ENCODE results near the gene PNMA8C. TPM values are rescaled to one million over a fixed set of nuclear protein-coding genes. Genes with fewer than 3 reads are reported as not detected.

The PNMA8C gene
- total RNA-seq, 2 experiments from 2014 or later: not detected

DNA sequence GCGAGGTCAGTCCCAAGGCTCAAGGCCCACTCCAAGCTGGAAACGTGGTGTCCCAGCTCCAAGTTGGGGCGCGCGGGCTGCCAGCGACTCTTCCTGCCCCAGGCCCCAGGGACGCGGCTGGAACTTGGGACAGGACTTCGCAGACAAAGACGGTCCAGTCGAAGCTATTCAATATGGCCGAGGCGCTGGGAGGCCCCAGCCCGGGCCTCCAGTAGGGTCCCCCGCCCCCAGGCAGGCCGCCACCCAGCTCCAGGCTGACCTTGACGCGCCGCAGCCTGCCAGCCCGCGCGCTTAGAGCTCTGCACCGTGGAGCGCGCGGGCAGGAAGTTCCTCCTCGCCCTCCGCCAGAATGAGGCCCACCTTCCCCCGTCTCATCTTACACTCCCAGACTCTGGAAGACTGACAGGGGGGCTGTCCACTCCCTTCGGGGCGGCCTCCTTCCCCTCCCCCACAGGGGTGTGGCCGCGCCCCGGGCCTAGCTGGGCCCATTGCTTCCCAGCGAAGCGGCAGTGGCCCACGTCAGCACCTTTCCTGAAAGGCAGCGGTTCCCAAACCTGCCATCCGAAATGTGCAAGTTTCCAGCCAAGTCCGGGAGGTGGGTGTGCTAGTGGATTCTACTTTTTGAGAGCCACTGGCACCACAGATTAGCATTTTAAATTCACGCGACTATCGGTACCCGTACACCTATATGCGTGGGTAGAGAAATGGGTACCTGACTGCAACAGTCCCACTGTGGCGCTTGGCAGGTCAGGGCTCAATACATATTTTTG is 15.3 kb downstream of the PNMA8C start, which contains the start of gene CCDC8:
TSS of gene CCDC8 (minus strand) at position 303 of the 770 bp plus-strand sequence. CDS start 754 bp downstream, outside the sequence.
- Mint-ChIP-seq H3K4me1 (peaks cover 6% of the 10 kb centered on the region), H3K9me3 (no peaks in the 10 kb centered on the region), H3K36me3 (ENCODE audit: low read depth) (no peaks in the 10 kb centered on the region), H3K27ac (no peak within 1 kb of the TSS), H3K27me3 (peaks cover 61% of the 10 kb centered on the region), H3K4me3 (no peak within 1 kb of the TSS)
- no peak for DNase-seq
- CTCF ChIA-PET: no interaction called here
- POLR2A ChIA-PET: no interaction called here

- Mint-ChIP-seq H3K27ac (no peak overlapping the region), H3K36me3 (ENCODE audit: low read depth) (no peaks in the 10 kb centered on the region), H3K4me1 (peaks cover 8% of the 10 kb centered on the region), H3K27me3 (peaks cover 65% of the 10 kb centered on the region), H3K4me3 (no peak overlapping the region), H3K9me3 (no peaks in the 10 kb centered on the region)
- no peak for DNase-seq
- ChIA-PET CTCF (no interaction called here), POLR2A (no interaction called here)
Measured at GRCh38 chr19:46412650-46413261, 16.0 kb downstream of the PNMA8C start.

GRCh38 chr19:46411925-46412649 is 16.6 kb downstream of the PNMA8C start:
- Mint-ChIP-seq H3K27ac (no peak overlapping the region), H3K4me3 (no peak overlapping the region), H3K36me3 (ENCODE audit: low read depth) (no peaks in the 10 kb centered on the region), H3K4me1 (peaks cover 8% of the 10 kb centered on the region), H3K27me3 (peaks cover 69% of the 10 kb centered on the region), H3K9me3 (no peaks in the 10 kb centered on the region)
- CTCF ChIA-PET: no interaction called here
- POLR2A ChIA-PET: no interaction called here
- DNase-seq: no peak

DNA sequence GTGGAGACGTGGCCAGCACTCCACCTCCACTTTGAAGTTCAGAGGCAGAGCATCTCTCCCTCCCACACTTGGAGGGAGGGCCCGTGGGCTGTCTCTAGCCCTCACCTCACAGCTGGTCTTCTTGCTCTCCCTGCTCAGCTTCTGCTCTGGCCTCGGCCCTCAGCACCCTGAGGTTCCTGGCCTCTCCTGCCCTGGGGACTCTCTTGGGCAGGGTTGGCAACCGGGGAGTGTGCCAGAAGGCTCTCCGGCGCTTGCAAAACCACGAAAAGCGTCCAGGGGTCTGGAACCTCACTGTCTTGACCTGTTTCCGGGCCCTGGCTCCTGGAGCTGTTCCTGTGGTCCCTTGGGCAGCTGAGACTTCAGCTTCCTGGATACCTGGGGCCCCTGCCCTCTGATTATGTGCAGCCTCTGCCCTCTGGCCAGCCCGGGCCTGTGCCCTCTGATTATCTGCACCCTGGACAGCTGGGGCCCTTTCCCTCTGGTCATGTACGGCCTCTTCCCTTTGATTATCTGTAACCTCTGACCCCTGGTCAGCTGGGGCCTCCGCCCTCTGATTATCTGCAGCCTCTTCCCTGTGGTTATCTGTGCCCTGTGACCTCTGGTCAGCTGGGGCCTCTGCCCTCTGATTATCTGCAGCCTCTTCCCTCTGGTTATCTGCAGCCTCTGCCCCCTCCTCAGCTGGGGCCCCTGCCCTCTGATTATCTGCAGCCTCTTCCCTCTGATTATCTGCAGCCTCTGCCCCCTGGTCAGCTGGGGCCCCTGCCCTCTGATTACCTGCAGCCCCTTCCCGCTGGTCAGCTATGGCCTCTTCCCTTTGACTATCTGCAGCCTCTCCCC is 17.4 kb downstream of the PNMA8C start:
- Mint-ChIP-seq H3K9me3 (no peaks in the 10 kb centered on the region), H3K4me3 (no peak overlapping the region), H3K36me3 (ENCODE audit: low read depth) (no peaks in the 10 kb centered on the region), H3K27me3 (peaks cover 72% of the 10 kb centered on the region), H3K27ac (no peak overlapping the region), H3K4me1 (peaks cover 5% of the 10 kb centered on the region)
- POLR2A ChIA-PET: no interaction called here
- CTCF ChIA-PET: no interaction called here
- DNase-seq: no peak

DNA sequence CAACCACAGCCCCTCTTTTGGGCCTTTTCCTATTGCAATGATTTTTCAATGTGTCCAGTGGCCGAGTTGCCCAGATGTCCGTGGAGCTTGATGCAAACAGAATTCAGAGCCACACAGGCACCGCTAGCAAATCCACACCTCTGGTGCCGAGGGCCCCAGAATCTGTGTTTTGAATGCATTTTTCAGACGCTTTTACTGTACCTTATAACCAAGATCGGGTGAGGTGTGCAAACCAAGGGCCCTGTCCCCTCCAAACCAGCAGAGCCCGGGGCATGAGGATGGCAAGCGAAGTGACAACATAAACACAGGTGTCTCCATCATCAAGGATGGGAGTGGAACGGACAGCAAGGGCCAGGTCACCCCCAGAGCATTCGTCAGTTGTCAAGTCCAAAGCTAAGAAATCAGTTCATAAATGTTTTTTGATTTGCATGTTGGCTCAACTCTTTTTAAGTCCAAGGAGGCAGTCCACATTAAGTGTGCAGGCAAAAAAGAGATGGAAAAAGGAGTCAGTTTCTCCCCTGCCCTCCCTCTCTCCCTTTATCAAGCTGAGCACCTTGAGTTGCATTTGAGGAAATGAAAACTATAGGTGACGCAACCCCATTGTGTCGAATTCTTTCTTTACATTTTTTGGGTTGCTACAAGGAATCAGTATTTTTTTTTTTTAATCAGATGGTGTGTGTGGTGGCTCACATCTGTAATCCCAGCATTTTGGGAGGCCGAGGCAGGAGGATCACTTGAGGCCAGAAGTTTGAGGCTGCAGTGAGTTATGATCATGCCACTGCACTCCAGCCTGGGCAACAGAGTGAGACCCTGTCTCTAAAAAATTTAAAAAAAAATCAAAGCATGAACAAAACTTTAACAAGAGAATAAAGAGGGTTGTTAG is 18.3 kb downstream of the PNMA8C start:
- CTCF ChIA-PET: no interaction called here
- Mint-ChIP-seq H3K27me3 (peaks cover 70% of the 10 kb centered on the region), H3K36me3 (ENCODE audit: low read depth) (no peaks in the 10 kb centered on the region), H3K4me3 (no peak overlapping the region), H3K4me1 (peaks cover 3% of the 10 kb centered on the region), H3K27ac (no peak overlapping the region), H3K9me3 (no peaks in the 10 kb centered on the region)
- POLR2A ChIA-PET: no interaction called here
- DNase-seq: no peak

DNA sequence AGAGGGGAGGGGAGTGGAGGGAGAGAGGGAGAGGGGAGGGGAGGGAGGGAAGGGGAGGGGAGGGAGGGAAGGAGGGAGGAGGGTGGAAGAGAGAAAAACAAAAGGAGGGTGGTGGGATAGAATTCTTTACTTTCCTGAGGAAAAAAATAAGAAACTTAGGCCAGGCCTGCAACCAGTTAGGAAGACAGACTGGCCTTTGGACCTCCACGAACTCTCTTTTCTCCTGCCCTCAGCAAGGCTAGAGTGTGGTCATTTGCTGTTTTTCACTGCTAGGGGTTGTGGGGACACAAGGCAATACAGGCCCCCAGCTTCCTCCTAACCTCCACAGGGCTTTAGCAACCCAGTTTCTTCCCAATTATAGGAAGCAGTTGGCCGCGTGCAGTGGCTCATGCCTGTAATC is 19.5 kb downstream of the PNMA8C start:
- Mint-ChIP-seq H3K27me3 (peaks cover 72% of the 10 kb centered on the region), H3K27ac (no peak overlapping the region), H3K9me3 (no peaks in the 10 kb centered on the region), H3K4me1 (peaks cover 9% of the 10 kb centered on the region), H3K36me3 (ENCODE audit: low read depth) (no peaks in the 10 kb centered on the region), H3K4me3 (no peak overlapping the region)
- ChIA-PET POLR2A (no interaction called here), CTCF (no interaction called here)
- no peak for DNase-seq

- peaks cover 72% of the 10 kb centered on the region for H3K27me3 Mint-ChIP-seq
- POLR2A ChIA-PET: no interaction called here
- no peak for DNase-seq
- H3K4me3 Mint-ChIP-seq: no peak overlapping the region
- no peaks in the 10 kb centered on the region for H3K9me3 Mint-ChIP-seq
- H3K27ac Mint-ChIP-seq: no peak overlapping the region
- H3K4me1 Mint-ChIP-seq: peaks cover 11% of the 10 kb centered on the region
- no peaks in the 10 kb centered on the region for H3K36me3 Mint-ChIP-seq (ENCODE audit: low read depth)
- CTCF ChIA-PET: no interaction called here
Measured at GRCh38 chr19:46408664-46409039, 20.1 kb downstream of the PNMA8C start.

DNA sequence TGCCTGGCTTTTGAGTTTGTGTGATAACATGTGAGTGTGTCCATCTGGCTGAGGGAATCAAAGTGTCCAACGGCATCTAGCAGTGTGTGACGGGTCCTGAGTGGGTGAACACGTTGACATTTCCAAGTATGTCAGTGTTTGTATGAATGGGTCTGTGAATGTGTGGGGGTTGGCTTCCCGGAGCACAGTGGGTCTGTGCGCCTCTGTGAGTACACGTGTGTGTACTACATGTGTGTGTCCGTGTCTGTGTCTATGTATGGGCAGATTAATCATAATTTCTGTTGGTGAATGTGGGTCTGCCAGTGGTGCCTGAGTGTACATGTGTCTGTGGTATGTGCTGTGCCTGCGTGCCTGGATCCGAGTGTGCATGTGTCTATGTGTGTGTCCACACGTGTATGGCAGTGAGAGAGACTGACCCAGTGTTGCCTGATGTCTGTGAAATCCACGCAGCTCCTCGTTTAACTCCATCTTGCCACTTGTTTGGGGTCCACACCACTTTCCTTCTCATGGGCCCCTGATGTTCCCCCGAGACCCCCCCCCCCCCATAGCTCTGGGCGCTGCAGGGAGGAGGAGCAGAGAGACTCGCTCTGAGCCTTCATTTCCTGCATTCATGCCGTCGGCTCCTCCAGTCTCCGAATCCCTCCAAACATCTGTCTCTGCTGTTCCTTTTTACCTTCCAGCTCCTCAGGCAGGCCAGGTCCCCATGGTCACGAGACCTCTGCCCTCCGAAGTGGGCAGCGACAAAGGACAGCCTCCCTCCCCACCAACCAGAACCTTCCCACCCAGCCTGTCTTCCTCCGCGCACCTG is 20.7 kb downstream of the PNMA8C start:
- Mint-ChIP-seq H3K27me3 (peaks cover 71% of the 10 kb centered on the region), H3K27ac (no peak overlapping the region), H3K4me3 (no peak overlapping the region), H3K9me3 (no peaks in the 10 kb centered on the region), H3K4me1 (peaks cover 11% of the 10 kb centered on the region), H3K36me3 (ENCODE audit: low read depth) (no peaks in the 10 kb centered on the region)
- DNase-seq: no peak
- ChIA-PET CTCF (no interaction called here), POLR2A (no interaction called here)

GRCh38 chr19:46406976-46407375 is 21.8 kb downstream of the PNMA8C start:
- ChIA-PET CTCF (no interaction called here), POLR2A (no interaction called here)
- no peak for DNase-seq
- H3K4me1 Mint-ChIP-seq: peaks cover 11% of the 10 kb centered on the region
- H3K4me3 Mint-ChIP-seq: no peak overlapping the region
- peaks cover 66% of the 10 kb centered on the region for H3K27me3 Mint-ChIP-seq
- H3K27ac Mint-ChIP-seq: no peak overlapping the region
- no peaks in the 10 kb centered on the region for H3K9me3 Mint-ChIP-seq
- no peaks in the 10 kb centered on the region for H3K36me3 Mint-ChIP-seq (ENCODE audit: low read depth)

DNA sequence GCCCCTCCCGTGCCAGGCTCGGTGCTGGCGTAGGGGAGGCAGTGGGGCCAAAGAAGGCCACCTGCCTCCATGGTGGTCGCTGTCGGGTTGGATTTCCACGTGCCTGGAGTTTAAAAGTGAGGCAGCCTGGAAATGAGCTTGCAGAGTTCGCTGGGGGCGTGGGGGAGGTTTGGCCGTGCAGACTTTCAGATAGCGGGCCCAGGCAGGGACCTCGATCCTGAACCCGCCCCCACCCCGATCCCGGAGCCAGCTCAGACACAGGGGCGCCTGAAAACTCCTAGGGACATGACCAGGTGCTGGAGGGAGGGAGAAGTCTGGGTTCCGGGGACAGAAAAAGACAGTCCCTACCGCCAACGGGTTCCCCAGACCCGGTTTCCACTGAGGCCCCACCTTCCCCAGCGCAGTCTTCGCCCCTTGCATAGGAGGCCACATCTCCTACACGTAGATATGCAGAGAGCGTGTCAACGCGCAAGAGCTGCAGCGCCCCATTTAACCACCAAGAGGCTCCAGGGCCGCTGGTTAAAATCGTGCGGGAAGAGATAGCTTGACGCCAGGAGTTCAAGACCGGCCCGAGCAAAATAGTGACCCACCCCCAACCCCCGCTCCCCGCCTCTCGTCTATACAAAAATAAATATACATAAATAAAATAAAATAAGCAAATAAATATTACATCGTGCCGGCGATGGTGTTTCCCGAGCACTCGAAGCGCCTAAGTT is 23.8 kb downstream of the PNMA8C start:
- no peak overlapping the region for H3K4me3 Mint-ChIP-seq
- ChIA-PET POLR2A (no interaction called here), CTCF (interaction anchor here (1.2 to 1.8 kb wide), 2 partner anchors 9 to 136 kb away, joined by 3 to 6 read pairs; no protein-coding TSS in a partner anchor)
- peaks cover 11% of the 10 kb centered on the region for H3K4me1 Mint-ChIP-seq
- no peak for DNase-seq
- H3K36me3 Mint-ChIP-seq (ENCODE audit: low read depth): no peaks in the 10 kb centered on the region
- no peak overlapping the region for H3K27ac Mint-ChIP-seq
- no peaks in the 10 kb centered on the region for H3K9me3 Mint-ChIP-seq
- H3K27me3 Mint-ChIP-seq: peaks cover 57% of the 10 kb centered on the region

GRCh38 chr19:46404055-46404752 is 24.5 kb downstream of the PNMA8C start:
- ChIA-PET POLR2A (interaction anchor here (0.8 kb wide), 1 partner anchor 73 kb away, joined by 3 read pairs; no protein-coding TSS in a partner anchor), CTCF (no interaction called here)
- Mint-ChIP-seq H3K4me3 (no peak overlapping the region), H3K27ac (no peak overlapping the region), H3K9me3 (no peaks in the 10 kb centered on the region), H3K27me3 (peaks cover 61% of the 10 kb centered on the region), H3K36me3 (ENCODE audit: low read depth) (no peaks in the 10 kb centered on the region), H3K4me1 (peaks cover 11% of the 10 kb centered on the region)
- no peak for DNase-seq
